Fibroblast of lung (primary cell): ENCODE measurements around the gene COMP.

Experiments
- CTCF ChIP-seq, 2 donors: IDR thresholded peaks in 1 of 2; conservative IDR thresholded peaks in 1 of 2; 1 replicate in 1 of 2; 2 replicates in 1 of 2; pipeline ENCODE4 v1.5.1; 2011 to 2012; ENCODE audit warnings: low read length in 2 of 2, control low read depth in 1 of 2, inconsistent platforms in 1 of 2, low read depth in 1 of 2, mild to moderate bottlenecking in 1 of 2
- EZH2 ChIP-seq: IDR thresholded peaks from 2 replicates; pipeline ENCODE4 v1.5.1; 2012; ENCODE audit warnings: low read length, control low read depth, mild to moderate bottlenecking; ENCODE audit errors: missing control alignments

GRCh38 chr19:18771328-18772242 lies 19.5 kb downstream of the COMP start:
- TF ChIP-seq CTCF (conservative IDR thresholded peaks at IDR 0.05 in 1 of 2, IDR thresholded peaks at IDR 0.05 in 1 of 2; ENCODE audit: low read depth in 1 of 2, low read length in 2 of 2) (peak; percentile 4 to 21), EZH2 (no peak)
